Activated CD4-positive, alpha-beta memory T cell treated with anti-CD3 and anti-CD28 coated beads for 36 hours (primary cell): Measurements from ENCODE around the gene NFIC. TPM values are rescaled to one million over a fixed set of nuclear protein-coding genes. Genes with fewer than 3 reads are reported as not detected.

Experiments used
- CTCF ChIA-PET: fragments of 350-600 bp; sonication (Branson Sonifier 250); formaldehyde crosslinking; loops from one replicate; lab custom pipeline; 2021; ENCODE audit warnings: antibody characterized with exemption, inconsistent platforms; lab: Charles Lee
- POLR2A ChIA-PET: fragments of 350-600 bp; sonication (Branson Sonifier 250); formaldehyde crosslinking; loops from one replicate; lab custom pipeline; 2021; ENCODE audit warnings: antibody characterized with exemption; lab: Charles Lee
- DNase-seq: peaks from one replicate; pipeline ENCODE4 v3.0.0-alpha.2; 2020
- H3K27ac Mint-ChIP-seq: one replicate; pipeline ENCODE4 v1.8.0; 2021; ENCODE audit warnings: mixed read lengths
- H3K27me3 Mint-ChIP-seq: one replicate; pipeline ENCODE4 v1.8.0; 2021; ENCODE audit warnings: mixed read lengths
- H3K36me3 Mint-ChIP-seq: one replicate; pipeline ENCODE4 v1.8.0; 2021; ENCODE audit warnings: mixed read lengths
- H3K4me1 Mint-ChIP-seq: one replicate; pipeline ENCODE4 v1.8.0; 2021; ENCODE audit warnings: low read depth, mixed read lengths
- H3K4me3 Mint-ChIP-seq: one replicate; pipeline ENCODE4 v1.8.0; 2021; ENCODE audit warnings: mild to moderate bottlenecking, mixed read lengths
- H3K9me3 Mint-ChIP-seq: one replicate; pipeline ENCODE4 v1.8.0; 2021; ENCODE audit warnings: mixed read lengths
- intact Hi-C: fragments of 100-400 bp; cut with micrococcal nuclease; formaldehyde crosslinking; loops from one replicate; pipeline ENCODE4 v1.15.1; 2023
- total RNA-seq, 2 experiments: library from RNA; stranded (reverse); gene quantifications; one replicate each; pipeline ENCODE4 v1.2.3, GENCODE V29; 2021

Gene NFIC
- total RNA-seq, 2 experiments from 2014 or later = 19.7 to 19.9 TPM

DNA sequence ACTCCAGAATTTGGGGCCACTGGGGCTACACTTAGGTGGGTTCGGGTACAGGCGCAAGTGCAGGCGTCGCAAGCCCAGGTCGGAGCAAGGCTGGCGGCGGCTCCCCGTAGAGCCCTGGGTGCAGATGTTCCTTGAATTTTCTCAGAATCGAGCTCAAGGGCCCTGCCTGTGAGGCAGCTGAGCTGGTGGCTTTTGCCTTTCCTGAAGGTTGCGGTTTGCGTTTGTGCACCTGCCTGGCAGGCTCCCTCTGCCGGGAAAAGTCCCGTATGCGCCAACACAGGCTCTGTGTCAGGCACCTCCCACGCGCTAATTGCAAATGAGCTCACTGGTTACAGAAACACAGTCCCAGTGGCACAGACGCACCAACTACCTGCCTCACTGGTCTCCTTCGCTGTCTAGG, 128.2 kb downstream of the NFIC start:
- Mint-ChIP-seq H3K4me3 (no peak overlapping the region), H3K27me3 (no peaks in the 10 kb centered on the region), H3K9me3 (no peaks in the 10 kb centered on the region), H3K4me1 (peaks cover 15% of the 10 kb centered on the region), H3K36me3 (peaks cover 21% of the 10 kb centered on the region), H3K27ac (peak overlapping the region; percentile 77)
- intact Hi-C loops = no loop called here
- CTCF ChIA-PET = interaction anchor here (0.6 to 2.2 kb wide), 7 partner anchors 10 to 452 kb away, joined by 3 to 32 read pairs (median 3); partner anchors contain the start of gene SMIM44
- DNase-seq = peak; percentile 82
- POLR2A ChIA-PET = no interaction called here

DNA sequence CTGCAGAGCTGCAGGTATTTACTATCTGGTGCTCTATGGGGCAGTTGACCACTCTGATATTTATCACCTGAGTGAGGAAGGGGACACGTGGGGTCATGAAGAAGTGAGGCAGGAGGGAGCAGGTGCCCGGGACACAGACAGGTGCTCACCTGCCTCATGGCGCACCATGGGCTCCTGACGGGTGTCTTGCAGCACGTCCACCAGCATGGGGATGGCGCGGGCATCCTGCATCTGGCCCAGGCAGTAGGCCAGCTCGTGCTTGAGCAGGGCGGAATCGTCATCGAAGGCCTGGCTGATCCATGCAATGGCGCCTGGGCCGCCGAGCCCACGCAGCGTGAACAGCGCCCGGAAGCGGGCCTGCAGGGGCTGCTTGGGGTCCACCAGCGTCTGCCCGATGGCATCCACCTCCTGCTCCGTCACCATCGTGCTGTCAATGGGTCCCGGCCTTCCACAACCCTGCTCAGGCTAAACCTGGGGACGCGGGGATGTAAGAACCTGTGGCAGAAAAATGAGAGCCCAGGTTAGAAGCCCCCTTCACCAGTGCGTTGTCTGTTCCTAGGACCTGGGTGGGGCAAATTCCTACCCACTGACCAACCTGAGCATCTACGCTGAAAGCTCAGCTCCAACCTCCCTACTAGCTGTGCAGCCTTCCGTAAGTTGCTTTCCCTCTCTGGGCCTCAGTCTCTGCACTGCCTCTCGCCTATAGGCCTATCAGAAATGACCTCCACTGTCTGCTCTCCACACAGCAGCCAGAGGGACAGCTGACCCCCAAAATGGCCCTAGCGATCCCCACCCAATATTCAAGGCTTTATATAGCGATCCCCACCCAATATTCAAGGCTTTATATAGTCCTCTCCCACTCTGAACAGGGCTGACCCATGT, 130.2 kb downstream of the NFIC start:
- POLR2A ChIA-PET = no interaction called here
- no peak for DNase-seq
- Mint-ChIP-seq H3K27ac (no peak overlapping the region), H3K27me3 (no peaks in the 10 kb centered on the region), H3K36me3 (peaks cover 19% of the 10 kb centered on the region), H3K4me1 (peaks cover 22% of the 10 kb centered on the region), H3K9me3 (no peaks in the 10 kb centered on the region), H3K4me3 (no peak overlapping the region)
- intact Hi-C loops = no loop called here
- CTCF ChIA-PET = interaction anchor here (1.9 kb wide), 1 partner anchor 11 kb away, joined by 8 read pairs; no protein-coding TSS in a partner anchor

DNA sequence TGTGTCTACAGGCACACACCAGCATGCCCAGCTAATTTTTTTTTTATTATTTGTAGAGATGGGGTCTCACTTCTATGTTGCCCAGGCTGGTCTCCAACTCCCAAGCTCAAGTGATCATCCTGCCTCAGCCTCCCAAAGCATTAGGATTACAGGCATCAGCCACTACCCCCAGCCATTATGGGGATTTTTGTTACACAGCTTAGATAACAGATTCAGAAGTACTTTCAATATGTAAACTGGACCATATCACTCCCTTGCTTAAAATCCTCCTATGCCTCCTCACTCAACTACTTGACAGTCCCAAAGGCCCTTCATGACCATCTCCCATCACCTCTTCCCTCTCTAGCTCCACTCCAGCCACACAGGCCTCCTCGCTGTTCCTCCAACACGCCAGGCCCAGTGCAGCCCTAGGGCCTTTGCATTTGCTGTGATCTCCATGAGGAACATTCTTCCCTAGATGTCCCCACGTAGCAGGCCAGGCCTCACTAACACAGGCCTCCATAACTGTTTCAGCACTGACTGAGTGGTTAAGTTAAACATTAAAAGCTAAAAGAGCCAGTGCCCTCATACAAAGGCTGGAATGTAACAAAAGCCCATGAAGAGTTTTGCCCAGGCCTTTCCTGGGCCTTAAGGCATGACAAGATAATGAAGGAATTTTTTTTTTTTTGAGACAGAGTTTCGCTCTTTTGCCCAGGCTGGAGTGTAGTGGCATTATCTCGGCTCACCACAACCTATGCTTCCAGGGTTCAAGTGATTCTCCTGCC, 131.6 kb downstream of the NFIC start:
- peaks cover 22% of the 10 kb centered on the region for H3K4me1 Mint-ChIP-seq
- no peak for DNase-seq
- no peak overlapping the region for H3K27ac Mint-ChIP-seq
- intact Hi-C loops = no loop called here
- CTCF ChIA-PET = interaction anchor here (1.9 kb wide), 1 partner anchor 12 kb away, joined by 8 read pairs; no protein-coding TSS in a partner anchor
- POLR2A ChIA-PET = no interaction called here
- H3K36me3 Mint-ChIP-seq = peaks cover 16% of the 10 kb centered on the region
- no peaks in the 10 kb centered on the region for H3K27me3 Mint-ChIP-seq
- no peaks in the 10 kb centered on the region for H3K9me3 Mint-ChIP-seq
- no peak overlapping the region for H3K4me3 Mint-ChIP-seq

DNA sequence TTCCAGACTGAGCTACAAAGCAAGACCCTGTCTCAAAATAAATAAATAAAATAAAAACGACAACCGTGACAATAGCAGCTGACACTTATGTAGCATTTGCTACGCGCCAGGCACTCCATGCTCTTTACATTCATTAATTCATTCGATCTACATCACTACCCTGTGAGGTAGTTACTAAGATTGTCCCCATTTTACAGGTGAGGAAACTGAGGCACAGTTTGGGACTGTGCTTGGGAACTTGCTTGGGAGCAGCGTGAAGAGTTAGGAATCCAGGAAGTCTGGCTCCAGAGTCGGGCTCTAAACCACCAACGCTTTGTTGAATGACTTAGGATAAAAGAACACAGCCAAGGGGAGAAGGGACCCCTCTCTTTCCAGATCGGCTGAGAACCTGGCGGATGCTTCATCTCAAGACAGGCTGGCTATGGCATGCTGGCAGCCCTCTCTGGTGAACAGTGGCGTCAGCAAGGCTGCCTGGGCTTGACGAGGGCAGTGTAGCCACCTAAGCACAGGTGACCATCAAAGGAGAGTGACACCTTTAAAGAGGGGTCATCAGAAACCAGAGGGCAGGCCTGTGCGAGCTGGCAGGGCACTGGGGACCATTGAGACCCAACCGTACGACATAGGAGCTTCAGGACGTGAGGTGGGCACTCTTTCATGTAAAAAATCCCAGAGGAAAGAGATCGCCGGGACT, 133.5 kb downstream of the NFIC start:
- DNase-seq = no peak
- no peaks in the 10 kb centered on the region for H3K9me3 Mint-ChIP-seq
- ChIA-PET POLR2A (interaction anchor here (1.0 to 1.4 kb wide), 3 partner anchors 9 to 65 kb away, joined by 3 to 5 read pairs (median 4); no protein-coding TSS in a partner anchor), CTCF (interaction anchor here (1.1 to 2.7 kb wide), 3 partner anchors 15 to 195 kb away, joined by 3 to 19 read pairs (median 4); no protein-coding TSS in a partner anchor)
- H3K27ac Mint-ChIP-seq = peak overlapping the region; percentile 95
- H3K27me3 Mint-ChIP-seq = no peaks in the 10 kb centered on the region
- peaks cover 21% of the 10 kb centered on the region for H3K4me1 Mint-ChIP-seq
- intact Hi-C loops = loop anchor here (10.0 kb wide), 1 partner anchor 715 kb away; the partner anchor contains the start of genes SGTA and THOP1
- H3K4me3 Mint-ChIP-seq = peak overlapping the region; percentile 85
- H3K36me3 Mint-ChIP-seq = peaks cover 8% of the 10 kb centered on the region

DNA sequence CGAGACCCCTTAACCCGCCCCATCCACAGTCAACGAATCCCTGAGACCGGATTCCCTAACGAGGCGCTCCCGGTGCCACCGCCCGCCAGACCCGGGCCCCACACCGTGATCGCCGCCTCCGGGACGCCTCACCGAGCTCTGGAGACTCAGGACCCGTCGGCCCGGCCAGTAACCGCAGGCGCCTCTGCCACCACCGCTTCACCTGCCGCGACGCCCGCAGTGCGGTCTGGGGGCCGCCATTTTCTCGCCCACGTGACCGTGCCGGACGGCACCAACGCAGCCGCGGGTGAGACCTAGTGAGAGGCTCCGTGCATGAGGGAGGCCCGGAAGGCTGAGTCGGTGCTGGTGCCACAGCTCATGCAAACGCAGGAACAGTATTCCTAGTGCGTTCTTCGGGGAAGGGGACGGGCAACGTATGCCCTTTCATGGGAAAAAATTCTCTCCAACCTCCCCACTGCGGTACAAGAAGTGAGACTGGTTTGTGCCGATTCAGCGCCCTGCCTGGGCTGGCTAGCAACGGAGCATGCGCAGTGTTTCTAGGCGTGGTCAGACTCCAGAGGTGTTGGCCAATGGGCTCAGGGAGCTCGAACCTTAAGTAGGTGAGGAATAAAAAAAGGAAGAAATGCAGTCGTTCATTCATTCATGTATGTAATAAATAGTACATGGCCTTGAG, 134.2 kb downstream of the NFIC start, which contains the start of gene DOHH:
TSS of gene DOHH (minus strand) at position 246 of the 673 bp plus-strand sequence. CDS start 3,860 bp downstream, outside the sequence.
- H3K4me3 Mint-ChIP-seq = peak within 1 kb of the TSS; percentile 85
- no peaks in the 10 kb centered on the region for H3K9me3 Mint-ChIP-seq
- H3K36me3 Mint-ChIP-seq = peaks cover 5% of the 10 kb centered on the region
- DNase-seq = peak; percentile 98
- H3K27ac Mint-ChIP-seq = peak within 1 kb of the TSS; percentile 95
- peaks cover 21% of the 10 kb centered on the region for H3K4me1 Mint-ChIP-seq
- intact Hi-C loops = loop anchor here (10.0 kb wide), 1 partner anchor 716 kb away; the partner anchor contains the start of genes SGTA and THOP1
- H3K27me3 Mint-ChIP-seq = no peaks in the 10 kb centered on the region
- CTCF ChIA-PET = interaction anchor here (0.7 to 2.7 kb wide), 4 partner anchors 15 to 196 kb away, joined by 3 to 19 read pairs (median 4); no protein-coding TSS in a partner anchor
- POLR2A ChIA-PET = interaction anchor here (1.0 to 1.4 kb wide), 3 partner anchors 9 to 66 kb away, joined by 3 to 5 read pairs (median 4); no protein-coding TSS in a partner anchor

DNA sequence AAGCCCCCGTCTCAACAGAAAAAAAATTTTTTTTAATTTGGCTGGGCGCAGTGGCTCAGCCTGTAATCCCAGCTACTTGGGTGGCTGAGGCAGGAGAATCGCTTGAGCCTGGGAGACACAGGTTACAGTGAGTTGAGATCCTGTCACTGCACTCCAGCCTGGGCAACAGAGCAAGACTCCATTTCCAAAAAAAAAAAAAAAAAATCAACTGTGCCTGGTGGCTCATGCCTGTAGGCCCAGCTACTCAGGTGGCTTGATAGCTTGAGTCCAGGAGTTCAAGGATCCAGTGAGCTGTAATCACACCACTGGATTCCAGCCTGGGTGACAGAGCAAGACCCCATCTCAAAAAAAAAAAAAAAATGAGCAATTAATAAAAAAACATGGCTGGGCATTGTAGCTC, 135.4 kb downstream of the NFIC start:
- POLR2A ChIA-PET = interaction anchor here (0.6 kb wide), 1 partner anchor 13 kb away, joined by 4 read pairs; no protein-coding TSS in a partner anchor
- no peak overlapping the region for H3K27ac Mint-ChIP-seq

DNA sequence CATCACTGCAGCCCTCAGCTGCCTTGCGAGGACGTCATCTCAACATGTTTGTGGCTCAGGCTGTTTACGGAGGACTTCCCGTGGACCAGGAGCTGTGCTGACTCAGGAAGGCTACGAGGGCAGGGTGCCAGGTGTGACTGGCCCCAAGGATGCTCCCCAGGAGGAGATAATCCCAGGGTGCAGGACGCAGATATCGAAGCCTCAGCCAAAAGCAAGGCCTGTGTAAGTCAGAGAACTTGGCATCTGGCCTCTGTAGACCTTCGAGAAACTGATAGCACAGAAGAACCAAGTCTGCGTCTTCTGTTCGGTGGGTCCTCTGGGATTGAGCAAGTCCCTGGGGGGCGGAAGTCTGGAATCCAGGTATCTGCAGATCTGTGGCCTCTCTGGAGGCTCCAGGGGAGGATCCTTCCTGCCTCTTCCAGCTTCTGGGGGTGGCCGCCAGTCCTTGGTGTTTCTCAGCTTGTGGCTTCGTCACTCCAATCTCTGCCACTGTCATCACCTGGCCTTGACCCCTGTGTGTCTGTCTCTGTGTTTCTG, 136.7 kb downstream of the NFIC start:
- H3K27me3 Mint-ChIP-seq = no peaks in the 10 kb centered on the region
- no peaks in the 10 kb centered on the region for H3K9me3 Mint-ChIP-seq
- no peak for DNase-seq
- H3K36me3 Mint-ChIP-seq = peaks cover 3% of the 10 kb centered on the region
- ChIA-PET POLR2A (no interaction called here), CTCF (interaction anchor here (1.0 to 2.9 kb wide), 2 partner anchors 18 to 42 kb away, joined by 3 to 9 read pairs; no protein-coding TSS in a partner anchor)
- no peak overlapping the region for H3K4me3 Mint-ChIP-seq
- intact Hi-C loops = loop anchor here (10.0 kb wide), 1 partner anchor 718 kb away; the partner anchor contains the start of genes SGTA and THOP1
- H3K27ac Mint-ChIP-seq = no peak overlapping the region
- peaks cover 29% of the 10 kb centered on the region for H3K4me1 Mint-ChIP-seq

More for the DNA sequence above, 135.4 kb downstream of the NFIC start:
- Mint-ChIP-seq H3K4me1 (peaks cover 23% of the 10 kb centered on the region), H3K27me3 (no peaks in the 10 kb centered on the region), H3K4me3 (no peak overlapping the region), H3K36me3 (peaks cover 3% of the 10 kb centered on the region), H3K9me3 (no peaks in the 10 kb centered on the region)
- intact Hi-C loops = loop anchor here (10.0 kb wide), 1 partner anchor 717 kb away; the partner anchor contains the start of genes SGTA and THOP1
- no peak for DNase-seq
- CTCF ChIA-PET = interaction anchor here (0.7 to 1.6 kb wide), 2 partner anchors 32 to 55 kb away, joined by 4 read pairs; no protein-coding TSS in a partner anchor

DNA sequence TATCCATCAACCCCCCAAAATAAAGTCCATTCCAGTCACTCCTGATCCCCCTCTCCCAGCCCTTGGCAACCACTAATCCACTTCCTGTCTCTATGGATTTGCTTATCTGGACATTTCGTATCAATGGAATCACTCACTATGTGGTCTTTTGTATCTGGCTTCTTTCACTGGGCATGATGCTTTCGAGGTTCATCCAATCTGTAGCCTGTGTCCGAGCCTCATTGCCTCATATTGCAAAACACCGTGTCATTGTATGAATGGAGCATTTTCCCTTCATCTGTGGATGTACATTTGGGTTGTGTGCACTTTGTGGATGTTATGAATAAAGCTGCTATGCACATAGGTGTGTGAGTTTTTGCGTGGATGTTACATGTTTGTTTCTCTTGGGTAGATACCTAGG, 138.4 kb downstream of the NFIC start:
- Mint-ChIP-seq H3K27me3 (no peaks in the 10 kb centered on the region), H3K4me1 (peaks cover 40% of the 10 kb centered on the region), H3K27ac (peak overlapping the region; percentile 93), H3K4me3 (peak overlapping the region; percentile 89), H3K36me3 (peaks cover 11% of the 10 kb centered on the region), H3K9me3 (no peaks in the 10 kb centered on the region)
- intact Hi-C loops = loop anchor here (5.0 to 10.0 kb wide), 2 partner anchors 483 to 720 kb away; partner anchors contain the start of genes EEF2, SGTA and THOP1
- no peak for DNase-seq
- ChIA-PET POLR2A (no interaction called here), CTCF (interaction anchor here (0.8 to 2.9 kb wide), 2 partner anchors 10 to 20 kb away, joined by 3 to 9 read pairs; no protein-coding TSS in a partner anchor)

DNA sequence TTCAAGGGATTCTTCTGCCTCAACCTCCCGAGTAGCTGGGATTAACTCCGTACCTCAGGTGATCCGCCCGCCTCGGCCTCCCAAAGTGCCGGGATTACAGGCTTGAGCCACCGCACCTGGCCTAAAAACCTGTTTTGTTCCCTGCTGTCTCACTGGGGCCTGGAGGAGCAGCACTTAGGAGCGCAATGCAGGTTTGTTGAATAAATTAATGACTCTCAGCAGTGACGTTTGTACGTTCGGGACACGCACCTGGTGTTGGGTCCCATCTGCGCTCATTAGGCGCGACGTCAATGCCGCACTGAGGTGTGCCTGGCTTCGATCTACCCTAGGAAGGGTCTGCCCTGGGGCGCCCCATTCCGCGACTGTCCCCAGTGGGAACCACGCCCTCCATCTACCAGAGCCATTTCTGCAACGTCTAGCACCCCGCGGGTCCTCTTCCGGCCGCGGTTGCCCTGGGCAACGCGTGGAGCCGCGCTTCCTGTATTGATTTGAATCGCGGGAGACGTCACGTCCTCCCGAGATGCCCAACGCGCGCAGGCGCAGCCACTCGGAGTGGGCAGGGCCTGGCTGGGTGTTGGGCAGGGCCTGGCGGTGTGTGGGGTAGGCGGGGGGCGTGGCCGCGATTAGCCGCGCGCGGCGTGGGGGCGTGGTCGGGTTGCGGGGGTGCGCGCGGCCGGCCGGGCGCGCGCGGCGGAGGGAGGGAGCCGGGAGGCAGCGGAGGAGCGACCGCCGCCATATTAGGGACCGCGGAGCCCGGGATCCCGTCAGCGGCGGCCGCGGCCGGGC, 139.4 kb downstream of the NFIC start, which contains the start of gene FZR1:
TSS of gene FZR1 (plus strand) at position 714 of the 786 bp plus-strand sequence. CDS start 16,679 bp downstream, outside the sequence.
- CTCF ChIA-PET = interaction anchor here (2.9 kb wide), 1 partner anchor 21 kb away, joined by 9 read pairs; no protein-coding TSS in a partner anchor
- POLR2A ChIA-PET = interaction anchor here (0.7 kb wide), 1 partner anchor 49 kb away, joined by 6 read pairs; no protein-coding TSS in a partner anchor
- Mint-ChIP-seq H3K4me1 (peaks cover 43% of the 10 kb centered on the region), H3K27ac (peak within 1 kb of the TSS; percentile 93), H3K4me3 (peak within 1 kb of the TSS; percentile 93), H3K9me3 (no peaks in the 10 kb centered on the region), H3K36me3 (peaks cover 14% of the 10 kb centered on the region), H3K27me3 (no peaks in the 10 kb centered on the region)
- intact Hi-C loops = loop anchor here (1.0 to 10.0 kb wide), 7 partner anchors 51 to 721 kb away; partner anchors contain the start of genes CACTIN, EEF2, HMG20B and MFSD12
- DNase-seq = peak; percentile 100
